ENCODE measurements around the gene PHF24.
"Not testable (repeated sequence)": the region's sequence is repeated elsewhere in the genome, so short reads cannot be mapped to it uniquely, and the experiment has no call there.

PHF24 gene

GRCh38 chr9:34957492-34958410 lies at the start of gene PHF24:
TSS of gene PHF24 (plus strand) at chr9:34958285. CDS start at chr9:34971299, 13,014 bp downstream.
- Histone ChIP-seq H3K9me3 (ENCODE audit: severe bottlenecking) (no peaks in the 10 kb centered on the region), H3K27me3 (ENCODE audit: insufficient read depth, low read depth, severe bottlenecking) (peaks cover 3% of the 10 kb centered on the region), H3K4me3 (ENCODE audit: low read depth, low read length) (peak within 1 kb of the TSS; percentile 49), H3K36me3 (no peaks in the 10 kb centered on the region), H3K27ac (no peak within 1 kb of the TSS)
- peak; percentile 38 for DNase-seq
- TF ChIP-seq, protein P1, sequence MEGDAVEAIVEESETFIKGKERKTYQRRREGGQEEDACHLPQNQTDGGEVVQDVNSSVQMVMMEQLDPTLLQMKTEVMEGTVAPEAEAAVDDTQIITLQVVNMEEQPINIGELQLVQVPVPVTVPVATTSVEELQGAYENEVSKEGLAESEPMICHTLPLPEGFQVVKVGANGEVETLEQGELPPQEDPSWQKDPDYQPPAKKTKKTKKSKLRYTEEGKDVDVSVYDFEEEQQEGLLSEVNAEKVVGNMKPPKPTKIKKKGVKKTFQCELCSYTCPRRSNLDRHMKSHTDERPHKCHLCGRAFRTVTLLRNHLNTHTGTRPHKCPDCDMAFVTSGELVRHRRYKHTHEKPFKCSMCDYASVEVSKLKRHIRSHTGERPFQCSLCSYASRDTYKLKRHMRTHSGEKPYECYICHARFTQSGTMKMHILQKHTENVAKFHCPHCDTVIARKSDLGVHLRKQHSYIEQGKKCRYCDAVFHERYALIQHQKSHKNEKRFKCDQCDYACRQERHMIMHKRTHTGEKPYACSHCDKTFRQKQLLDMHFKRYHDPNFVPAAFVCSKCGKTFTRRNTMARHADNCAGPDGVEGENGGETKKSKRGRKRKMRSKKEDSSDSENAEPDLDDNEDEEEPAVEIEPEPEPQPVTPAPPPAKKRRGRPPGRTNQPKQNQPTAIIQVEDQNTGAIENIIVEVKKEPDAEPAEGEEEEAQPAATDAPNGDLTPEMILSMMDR (IDR thresholded peaks at IDR 0.05; ENCODE audit: low read depth, low read length): no peak

GRCh38 chr9:34927061-34927460 lies 31.0 kb upstream of the PHF24 start:
- Histone ChIP-seq H3K27ac (no peak overlapping the region), H3K27me3 (ENCODE audit: insufficient read depth, low read depth, severe bottlenecking) (no peaks in the 10 kb centered on the region), H3K4me3 (ENCODE audit: low read depth, low read length) (no peak overlapping the region), H3K36me3 (no peaks in the 10 kb centered on the region), H3K9me3 (ENCODE audit: severe bottlenecking) (peaks cover 7% of the 10 kb centered on the region)
- DNase-seq: no peak
- TF ChIP-seq, protein P1 (IDR thresholded peaks at IDR 0.05; ENCODE audit: low read depth, low read length): no peak

DNA sequence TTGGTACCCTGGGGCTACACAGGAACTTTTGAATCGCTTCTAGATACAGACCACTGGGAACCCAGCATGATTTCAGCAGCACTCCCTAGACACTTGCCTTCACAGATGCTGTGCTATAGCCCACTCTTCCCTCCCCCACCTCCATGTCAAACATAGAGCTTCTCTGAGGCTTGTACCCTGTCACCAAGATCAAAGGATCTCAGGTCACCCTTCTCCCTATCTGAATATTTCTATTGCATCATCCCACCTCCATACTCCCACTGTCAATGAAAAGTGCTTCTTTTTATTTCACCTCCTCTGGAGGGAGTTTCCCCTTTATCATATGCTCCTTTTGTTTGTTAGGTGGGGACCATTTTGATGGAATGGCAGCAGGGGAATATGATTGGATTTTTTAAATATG lies 29.2 kb upstream of the PHF24 start:
- no peak overlapping the region for H3K27ac ChIP-seq
- DNase-seq: no peak
- H3K4me3 ChIP-seq (ENCODE audit: low read depth, low read length): no peak overlapping the region
- H3K9me3 ChIP-seq (ENCODE audit: severe bottlenecking): peaks cover 7% of the 10 kb centered on the region
- H3K27me3 ChIP-seq (ENCODE audit: insufficient read depth, low read depth, severe bottlenecking): no peaks in the 10 kb centered on the region
- TF ChIP-seq, protein P1 (IDR thresholded peaks at IDR 0.05; ENCODE audit: low read depth, low read length): no peak
- H3K36me3 ChIP-seq: no peaks in the 10 kb centered on the region

DNA sequence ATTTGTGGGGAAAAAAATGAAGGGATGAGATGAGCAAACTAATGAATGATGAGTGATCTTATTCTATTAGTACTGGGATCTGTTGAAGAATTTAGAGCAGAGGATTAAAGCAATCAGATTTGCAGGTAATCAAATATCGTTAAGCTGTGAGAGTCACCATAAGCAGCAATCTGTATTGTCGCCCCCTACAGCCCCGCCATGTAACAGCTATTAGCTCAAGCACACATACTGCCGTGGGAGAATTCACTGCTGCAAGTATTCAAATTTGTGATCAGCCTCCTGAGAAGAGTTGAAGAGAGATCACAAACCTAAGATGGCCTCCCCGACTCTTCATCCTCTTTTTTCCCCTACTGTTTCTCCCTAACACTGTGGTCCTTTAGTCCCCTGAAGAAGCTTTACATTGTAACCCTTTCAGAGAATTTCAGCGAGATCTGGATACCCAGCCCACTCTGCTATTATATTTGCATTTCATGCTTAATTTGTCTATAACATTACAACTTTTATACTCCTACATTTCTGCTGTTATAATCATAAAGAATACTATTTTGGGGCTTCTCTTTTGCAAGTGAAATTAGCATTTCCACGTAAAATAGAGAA lies 28.5 kb upstream of the PHF24 start:
- TF ChIP-seq, protein P1 (IDR thresholded peaks at IDR 0.05; ENCODE audit: low read depth, low read length): peak; percentile 84
- peak; percentile 80 for DNase-seq
- Histone ChIP-seq H3K36me3 (no peaks in the 10 kb centered on the region), H3K4me3 (ENCODE audit: low read depth, low read length) (no peak overlapping the region), H3K27ac (no peak overlapping the region), H3K27me3 (ENCODE audit: insufficient read depth, low read depth, severe bottlenecking) (no peaks in the 10 kb centered on the region), H3K9me3 (ENCODE audit: severe bottlenecking) (peaks cover 7% of the 10 kb centered on the region)

- not testable (repeated sequence) for H3K27me3 ChIP-seq (ENCODE audit: insufficient read depth, low read depth, severe bottlenecking); H3K36me3 ChIP-seq; H3K4me3 ChIP-seq (ENCODE audit: low read depth, low read length); DNase-seq; H3K9me3 ChIP-seq (ENCODE audit: severe bottlenecking); H3K27ac ChIP-seq
Measured at GRCh38 chr9:34939989-34940388, 18.1 kb upstream of the PHF24 start.

DNA sequence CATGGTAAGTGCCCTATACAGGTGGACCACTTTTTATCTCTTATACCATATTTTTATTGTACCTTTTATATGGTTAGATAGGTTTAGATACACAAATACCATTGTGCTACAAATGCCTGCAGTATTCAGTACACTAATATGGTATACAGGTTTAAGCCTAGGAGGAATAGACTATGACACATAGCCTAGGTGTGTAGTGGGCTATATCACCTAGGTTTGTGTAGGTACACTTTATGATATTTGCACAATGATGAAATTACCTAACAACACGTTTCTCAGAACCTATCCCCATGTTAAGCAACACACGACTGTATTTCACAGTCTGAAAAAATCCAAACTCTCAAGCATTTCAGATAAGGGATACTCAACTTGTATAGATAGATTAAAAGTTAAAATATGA lies 9.6 kb upstream of the PHF24 start:
- H3K27me3 ChIP-seq (ENCODE audit: insufficient read depth, low read depth, severe bottlenecking): no peaks in the 10 kb centered on the region
- no peak for DNase-seq
- TF ChIP-seq, protein P1 (IDR thresholded peaks at IDR 0.05; ENCODE audit: low read depth, low read length): no peak
- no peak overlapping the region for H3K27ac ChIP-seq
- H3K9me3 ChIP-seq (ENCODE audit: severe bottlenecking): no peaks in the 10 kb centered on the region
- H3K36me3 ChIP-seq: no peaks in the 10 kb centered on the region
- no peak overlapping the region for H3K4me3 ChIP-seq (ENCODE audit: low read depth, low read length)
